HepG2 (cell line): ENCODE measurements around the gene SPATA25. TPM values are rescaled to one million over a fixed set of nuclear protein-coding genes. Genes with fewer than 3 reads are reported as not detected.
A peak's percentile ranks its signal among the peaks of the same experiment; 100 is the strongest.

Experiments used
- ATF7 ChIP-seq, 2 experiments: fragments of 450-650 bp in 1 of 2; sonication (generic) in 1 of 2; formaldehyde crosslinking in 1 of 2; IDR thresholded peaks; 2 replicates each; pipeline versions ENCODE4 v1.4.0 to v1.6.1; 2016 to 2020; ENCODE audit warnings: antibody characterized with exemption in 1 of 2, mild to moderate bottlenecking in 1 of 2, missing genetic modification reagents in 1 of 2
- KDM6A ChIP-seq: IDR thresholded peaks from 2 replicates; pipeline ENCODE4 v1.6.1; 2016; ENCODE audit warnings: low read depth
- KMT2B ChIP-seq: IDR thresholded peaks from 2 replicates; pipeline ENCODE4 v1.6.1; 2016; ENCODE audit warnings: missing genetic modification reagents, missing compliant biosample characterization
- MIXL1 ChIP-seq: IDR thresholded peaks from 2 replicates; pipeline ENCODE4 v1.6.1; 2016
- SRSF4 ChIP-seq: fragments of 200-400 bp; formaldehyde crosslinking; IDR thresholded peaks from one replicate; pipeline ENCODE4 v1.6.1; 2018; ENCODE audit warnings: mild to moderate bottlenecking, low read depth, low read length, moderate library complexity; ENCODE audit not compliant: poor library complexity, severe bottlenecking
- TBX3 ChIP-seq: fragments of 450-650 bp; IDR thresholded peaks from 2 replicates; pipeline ENCODE4 v1.6.1; 2017; ENCODE audit warnings: antibody characterized with exemption, mild to moderate bottlenecking, inconsistent platforms, borderline replicate concordance
- ZFP1 ChIP-seq: IDR thresholded peaks from 2 replicates; pipeline ENCODE4 v1.6.1; 2016
- ZNF33A ChIP-seq: sonication (generic); formaldehyde crosslinking; IDR thresholded peaks from 2 replicates; pipeline ENCODE4 v1.5.1; 2020; ENCODE audit warnings: missing genetic modification reagents, mild to moderate bottlenecking, moderate library complexity, borderline replicate concordance
- ZNF510 ChIP-seq: sonication (generic); formaldehyde crosslinking; IDR thresholded peaks from 2 replicates; pipeline ENCODE4 v1.4.0; 2020; ENCODE audit warnings: low read depth, mild to moderate bottlenecking, missing genetic modification reagents
- ZNF598 ChIP-seq: sonication (generic); formaldehyde crosslinking; IDR thresholded peaks from 2 replicates; pipeline ENCODE4 v1.5.1; 2020; ENCODE audit warnings: mild to moderate bottlenecking, missing genetic modification reagents, borderline replicate concordance
- ZNF883 ChIP-seq: sonication (generic); formaldehyde crosslinking; IDR thresholded peaks from 2 replicates; pipeline ENCODE4 v1.5.1; 2020; ENCODE audit warnings: mild to moderate bottlenecking, missing genetic modification reagents; ENCODE audit errors: not compliant biosample characterization
- polyA plus RNA-seq, 8 experiments: library from polyadenylated mRNA; depleted of rRNA in 3 of 8; stranded (reverse) in 7 of 8; unstranded in 1 of 8; fragments of >200 nt; fragmentation: Illumina TruSeq in 4 of 8; extraction: Trizol in 4 of 8; gene quantifications; 2 replicates each; pipeline versions ENCODE4 v1.2.1 to v1.2.3, GENCODE V29; 2011 to 2016; ENCODE audit warnings: low read depth in 4 of 8, missing spikeins in 1 of 8, mixed read lengths in 1 of 8; ENCODE audit not compliant: insufficient read depth in 1 of 8
- total RNA-seq, 5 experiments: library from RNA; depleted of rRNA; stranded (reverse); fragments of >200 nt; fragmentation: Illumina TruSeq; extraction: Trizol; gene quantifications; 2 replicates each; pipeline ENCODE4 v1.2.3, GENCODE V29; 2016; ENCODE audit warnings: low read depth in 1 of 5
- TF ChIP-seq, protein P1 (sequence below): IDR thresholded peaks from 2 replicates; pipeline ENCODE4 v1.6.1; 2016; ENCODE audit warnings: low read depth, control low read depth
- TF ChIP-seq, protein P2 (sequence below): sonication (generic); IDR thresholded peaks from 2 replicates; pipeline ENCODE4 v1.6.1; 2016; ENCODE audit warnings: low read depth, borderline replicate concordance
- TF ChIP-seq, protein P3 (sequence below): sonication (generic); formaldehyde crosslinking; IDR thresholded peaks from 2 replicates; pipeline ENCODE4 v1.5.1; 2020; ENCODE audit warnings: missing genetic modification reagents, mild to moderate bottlenecking, borderline replicate concordance
- TF ChIP-seq, protein P4 (sequence below): sonication (generic); formaldehyde crosslinking; IDR thresholded peaks from 2 replicates; pipeline ENCODE4 v1.4.0; 2020; ENCODE audit warnings: missing genetic modification reagents

SPATA25 gene
- total and polyA plus RNA-seq, 2 of the 13 experiments (the other 11 are each of a cell fraction or from before 2014, with no cell fraction given), result 4.8 to 7.6 TPM

DNA sequence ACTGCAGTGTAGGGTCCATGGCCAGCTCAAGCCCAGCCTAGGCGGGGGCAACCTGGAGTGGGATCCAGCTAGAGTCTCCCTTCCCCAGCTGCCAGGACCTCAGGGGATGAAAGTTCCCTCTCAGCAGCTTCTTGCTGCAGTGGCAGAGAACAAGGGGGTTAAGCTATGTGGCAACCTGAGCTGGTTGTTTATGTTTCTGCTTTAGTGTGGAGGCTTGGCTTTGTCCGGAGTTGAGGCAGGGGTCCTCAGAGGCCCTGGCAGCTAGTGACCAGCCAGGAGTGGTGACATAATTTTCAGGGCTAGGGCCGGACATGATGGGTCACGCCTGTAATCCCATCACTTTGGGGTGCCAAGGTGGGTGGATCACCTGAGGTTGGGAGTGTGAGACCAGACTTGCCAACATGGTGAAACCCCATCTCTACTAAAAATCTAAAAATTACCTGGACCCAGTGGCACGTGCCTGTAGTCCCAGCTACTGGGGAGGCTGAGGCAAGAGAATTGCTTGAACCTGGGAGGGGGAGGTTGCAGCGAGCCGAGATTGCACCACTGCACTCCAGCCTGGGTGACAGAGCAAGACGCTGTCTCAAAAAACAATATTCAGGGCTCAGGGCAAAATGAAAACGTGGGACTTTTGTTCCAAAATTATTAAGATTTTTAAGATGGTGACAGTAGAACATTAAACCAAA lies 38.5 kb upstream of the SPATA25 start (continued):
- TF ChIP-seq SRSF4, result no peak
- no peak for TF ChIP-seq KDM6A (CRISPR knock-in tag)
- TF ChIP-seq ZFP1 (CRISPR knock-in tag), result no peak
- TF ChIP-seq, protein P1, sequence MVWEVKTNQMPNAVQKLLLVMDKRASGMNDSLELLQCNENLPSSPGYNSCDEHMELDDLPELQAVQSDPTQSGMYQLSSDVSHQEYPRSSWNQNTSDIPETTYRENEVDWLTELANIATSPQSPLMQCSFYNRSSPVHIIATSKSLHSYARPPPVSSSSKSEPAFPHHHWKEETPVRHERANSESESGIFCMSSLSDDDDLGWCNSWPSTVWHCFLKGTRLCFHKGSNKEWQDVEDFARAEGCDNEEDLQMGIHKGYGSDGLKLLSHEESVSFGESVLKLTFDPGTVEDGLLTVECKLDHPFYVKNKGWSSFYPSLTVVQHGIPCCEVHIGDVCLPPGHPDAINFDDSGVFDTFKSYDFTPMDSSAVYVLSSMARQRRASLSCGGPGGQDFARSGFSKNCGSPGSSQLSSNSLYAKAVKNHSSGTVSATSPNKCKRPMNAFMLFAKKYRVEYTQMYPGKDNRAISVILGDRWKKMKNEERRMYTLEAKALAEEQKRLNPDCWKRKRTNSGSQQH (CRISPR knock-in tag), result no peak
- peak; percentile 18; the same call in 1 of the 2 replicates for TF ChIP-seq ZNF598
- TF ChIP-seq ATF7 (IDR thresholded peaks at IDR 0.05), result no peak
- TF ChIP-seq ATF7 (CRISPR knock-in tag; IDR thresholded peaks at IDR 0.05), result no peak
- TF ChIP-seq, protein P2, sequence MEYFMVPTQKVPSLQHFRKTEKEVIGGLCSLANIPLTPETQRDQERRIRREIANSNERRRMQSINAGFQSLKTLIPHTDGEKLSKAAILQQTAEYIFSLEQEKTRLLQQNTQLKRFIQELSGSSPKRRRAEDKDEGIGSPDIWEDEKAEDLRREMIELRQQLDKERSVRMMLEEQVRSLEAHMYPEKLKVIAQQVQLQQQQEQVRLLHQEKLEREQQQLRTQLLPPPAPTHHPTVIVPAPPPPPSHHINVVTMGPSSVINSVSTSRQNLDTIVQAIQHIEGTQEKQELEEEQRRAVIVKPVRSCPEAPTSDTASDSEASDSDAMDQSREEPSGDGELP, result peak; percentile 26; the same call in 1 of the 2 replicates
- TF ChIP-seq, protein P3, sequence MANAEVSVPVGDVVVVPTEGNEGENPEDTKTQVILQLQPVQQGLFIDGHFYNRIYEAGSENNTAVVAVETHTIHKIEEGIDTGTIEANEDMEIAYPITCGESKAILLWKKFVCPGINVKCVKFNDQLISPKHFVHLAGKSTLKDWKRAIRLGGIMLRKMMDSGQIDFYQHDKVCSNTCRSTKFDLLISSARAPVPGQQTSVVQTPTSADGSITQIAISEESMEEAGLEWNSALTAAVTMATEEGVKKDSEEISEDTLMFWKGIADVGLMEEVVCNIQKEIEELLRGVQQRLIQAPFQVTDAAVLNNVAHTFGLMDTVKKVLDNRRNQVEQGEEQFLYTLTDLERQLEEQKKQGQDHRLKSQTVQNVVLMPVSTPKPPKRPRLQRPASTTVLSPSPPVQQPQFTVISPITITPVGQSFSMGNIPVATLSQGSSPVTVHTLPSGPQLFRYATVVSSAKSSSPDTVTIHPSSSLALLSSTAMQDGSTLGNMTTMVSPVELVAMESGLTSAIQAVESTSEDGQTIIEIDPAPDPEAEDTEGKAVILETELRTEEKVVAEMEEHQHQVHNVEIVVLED (CRISPR knock-in tag), result no peak
- TF ChIP-seq ZNF883, result no peak
- TF ChIP-seq TBX3, result no peak
- TF ChIP-seq, protein P4, sequence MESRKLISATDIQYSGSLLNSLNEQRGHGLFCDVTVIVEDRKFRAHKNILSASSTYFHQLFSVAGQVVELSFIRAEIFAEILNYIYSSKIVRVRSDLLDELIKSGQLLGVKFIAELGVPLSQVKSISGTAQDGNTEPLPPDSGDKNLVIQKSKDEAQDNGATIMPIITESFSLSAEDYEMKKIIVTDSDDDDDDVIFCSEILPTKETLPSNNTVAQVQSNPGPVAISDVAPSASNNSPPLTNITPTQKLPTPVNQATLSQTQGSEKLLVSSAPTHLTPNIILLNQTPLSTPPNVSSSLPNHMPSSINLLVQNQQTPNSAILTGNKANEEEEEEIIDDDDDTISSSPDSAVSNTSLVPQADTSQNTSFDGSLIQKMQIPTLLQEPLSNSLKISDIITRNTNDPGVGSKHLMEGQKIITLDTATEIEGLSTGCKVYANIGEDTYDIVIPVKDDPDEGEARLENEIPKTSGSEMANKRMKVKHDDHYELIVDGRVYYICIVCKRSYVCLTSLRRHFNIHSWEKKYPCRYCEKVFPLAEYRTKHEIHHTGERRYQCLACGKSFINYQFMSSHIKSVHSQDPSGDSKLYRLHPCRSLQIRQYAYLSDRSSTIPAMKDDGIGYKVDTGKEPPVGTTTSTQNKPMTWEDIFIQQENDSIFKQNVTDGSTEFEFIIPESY (CRISPR knock-in tag), result no peak
- TF ChIP-seq ZNF33A (CRISPR knock-in tag), result no peak
- TF ChIP-seq MIXL1 (CRISPR knock-in tag), result no peak
- no peak for TF ChIP-seq ZNF510 (CRISPR knock-in tag)
- no peak for TF ChIP-seq KMT2B (CRISPR knock-in tag)
